RWPE2 (cell line): ENCODE measurements around the gene KIAA1671.
"Not testable (repeated sequence)": the region's sequence is repeated elsewhere in the genome, so short reads cannot be mapped to it uniquely, and the experiment has no call there.

Experiments
- ATAC-seq: fragments of 200-7000 bp; cut with Tn5 transposase; 3 replicates; pipeline ENCODE4 v1.9.1; 2021; ENCODE audit warnings: low read depth
- DNase-seq: peaks from one replicate; pipeline ENCODE4 v3.0.0-alpha.2; 2020; ENCODE audit warnings: low spot score
- H3K27ac ChIP-seq: fragments of 450-650 bp; 2 replicates; pipeline ENCODE4 v1.5.1; 2017; ENCODE audit warnings: mild to moderate bottlenecking; ENCODE audit not compliant: poor library complexity, severe bottlenecking
- H3K27me3 ChIP-seq: fragments of 250-450 bp; sonication (Bioruptor Pico); 2 replicates; pipeline ENCODE4 v1.5.1; 2021; ENCODE audit warnings: mild to moderate bottlenecking, moderate library complexity; ENCODE audit not compliant: insufficient read depth, poor library complexity, severe bottlenecking
- H3K36me3 ChIP-seq: fragments of 250-450 bp; sonication (Bioruptor Pico); 2 replicates; pipeline ENCODE4 v1.5.1; 2020; ENCODE audit warnings: low read depth, mild to moderate bottlenecking, moderate library complexity
- H3K4me1 ChIP-seq: fragments of 250-450 bp; sonication (Bioruptor Pico); 2 replicates; pipeline ENCODE4 v1.5.1; 2021; ENCODE audit warnings: mild to moderate bottlenecking, moderate library complexity; ENCODE audit not compliant: insufficient read depth, poor library complexity, severe bottlenecking
- H3K4me3 ChIP-seq: fragments of 250-450 bp; sonication (Bioruptor Pico); 2 replicates; pipeline ENCODE4 v1.5.1; 2021; ENCODE audit warnings: mild to moderate bottlenecking, moderate library complexity; ENCODE audit not compliant: severe bottlenecking
- H3K9me3 ChIP-seq: fragments of 250-450 bp; sonication (Bioruptor Pico); 2 replicates; pipeline ENCODE4 v1.5.1; 2021; ENCODE audit warnings: mild to moderate bottlenecking, moderate library complexity; ENCODE audit not compliant: severe bottlenecking
- TF ChIP-seq, protein P1 (sequence below): fragments of 450-650 bp; IDR thresholded peaks from one replicate; pipeline ENCODE4 v1.5.1; 2017; ENCODE audit warnings: mild to moderate bottlenecking, moderate library complexity; ENCODE audit not compliant: poor library complexity, severe bottlenecking

Gene KIAA1671

DNA sequence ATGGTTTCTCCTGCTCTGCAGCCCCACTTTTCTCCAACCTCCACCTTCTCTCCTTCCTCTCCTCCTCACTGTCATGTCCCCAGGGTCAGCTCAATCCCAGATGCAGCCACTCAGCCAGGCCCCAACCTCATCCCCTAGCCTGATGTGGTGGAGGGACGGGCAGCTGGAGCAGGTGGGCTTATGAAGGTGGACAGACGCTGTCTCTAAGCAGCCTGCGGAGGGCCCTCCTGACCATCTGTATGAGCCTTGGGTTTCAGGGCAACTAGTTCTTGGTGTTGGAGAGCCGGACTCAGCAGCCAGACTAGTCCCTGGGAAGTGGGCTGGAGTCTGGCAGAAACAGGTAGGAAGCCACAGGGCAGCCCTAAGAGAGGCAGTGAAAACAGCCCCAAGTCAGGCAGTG is 285.0 kb downstream of the KIAA1671 start:
- no peaks in the 10 kb centered on the region for H3K36me3 ChIP-seq
- H3K4me3 ChIP-seq: no peak overlapping the region
- no peak overlapping the region for H3K27ac ChIP-seq
- no peaks in the 10 kb centered on the region for H3K4me1 ChIP-seq
- ATAC-seq (no peak), DNase-seq (no peak)
- no peaks in the 10 kb centered on the region for H3K9me3 ChIP-seq
- H3K27me3 ChIP-seq: no peaks in the 10 kb centered on the region
- TF ChIP-seq, protein P1, sequence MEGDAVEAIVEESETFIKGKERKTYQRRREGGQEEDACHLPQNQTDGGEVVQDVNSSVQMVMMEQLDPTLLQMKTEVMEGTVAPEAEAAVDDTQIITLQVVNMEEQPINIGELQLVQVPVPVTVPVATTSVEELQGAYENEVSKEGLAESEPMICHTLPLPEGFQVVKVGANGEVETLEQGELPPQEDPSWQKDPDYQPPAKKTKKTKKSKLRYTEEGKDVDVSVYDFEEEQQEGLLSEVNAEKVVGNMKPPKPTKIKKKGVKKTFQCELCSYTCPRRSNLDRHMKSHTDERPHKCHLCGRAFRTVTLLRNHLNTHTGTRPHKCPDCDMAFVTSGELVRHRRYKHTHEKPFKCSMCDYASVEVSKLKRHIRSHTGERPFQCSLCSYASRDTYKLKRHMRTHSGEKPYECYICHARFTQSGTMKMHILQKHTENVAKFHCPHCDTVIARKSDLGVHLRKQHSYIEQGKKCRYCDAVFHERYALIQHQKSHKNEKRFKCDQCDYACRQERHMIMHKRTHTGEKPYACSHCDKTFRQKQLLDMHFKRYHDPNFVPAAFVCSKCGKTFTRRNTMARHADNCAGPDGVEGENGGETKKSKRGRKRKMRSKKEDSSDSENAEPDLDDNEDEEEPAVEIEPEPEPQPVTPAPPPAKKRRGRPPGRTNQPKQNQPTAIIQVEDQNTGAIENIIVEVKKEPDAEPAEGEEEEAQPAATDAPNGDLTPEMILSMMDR: no peak

DNA sequence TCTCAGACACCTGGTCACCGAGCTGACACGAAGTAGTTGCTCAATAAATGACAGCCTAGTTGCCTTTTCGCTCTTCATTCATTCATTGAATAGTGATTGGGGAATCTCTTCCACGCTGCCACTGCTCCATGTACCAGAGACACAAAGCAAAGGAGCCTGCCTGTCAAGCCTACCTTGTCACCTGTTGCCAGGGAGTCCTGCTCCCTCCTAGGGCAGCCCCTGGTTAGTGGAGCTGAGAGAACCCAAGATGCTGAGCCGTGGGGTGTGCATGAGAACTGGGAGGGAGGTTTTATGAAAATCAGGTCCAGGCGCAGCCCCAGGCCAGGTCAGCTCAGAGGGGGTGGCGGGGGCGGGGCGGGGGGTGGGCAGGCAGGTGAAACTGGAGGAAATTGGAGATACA is 285.5 kb downstream of the KIAA1671 start:
- H3K27me3 ChIP-seq, H3K36me3 ChIP-seq, H3K9me3 ChIP-seq, H3K27ac ChIP-seq, ATAC-seq, H3K4me3 ChIP-seq, H3K4me1 ChIP-seq, DNase-seq: not testable (repeated sequence)
